ENCODE data around the gene GRK2.

Gene GRK2

DNA sequence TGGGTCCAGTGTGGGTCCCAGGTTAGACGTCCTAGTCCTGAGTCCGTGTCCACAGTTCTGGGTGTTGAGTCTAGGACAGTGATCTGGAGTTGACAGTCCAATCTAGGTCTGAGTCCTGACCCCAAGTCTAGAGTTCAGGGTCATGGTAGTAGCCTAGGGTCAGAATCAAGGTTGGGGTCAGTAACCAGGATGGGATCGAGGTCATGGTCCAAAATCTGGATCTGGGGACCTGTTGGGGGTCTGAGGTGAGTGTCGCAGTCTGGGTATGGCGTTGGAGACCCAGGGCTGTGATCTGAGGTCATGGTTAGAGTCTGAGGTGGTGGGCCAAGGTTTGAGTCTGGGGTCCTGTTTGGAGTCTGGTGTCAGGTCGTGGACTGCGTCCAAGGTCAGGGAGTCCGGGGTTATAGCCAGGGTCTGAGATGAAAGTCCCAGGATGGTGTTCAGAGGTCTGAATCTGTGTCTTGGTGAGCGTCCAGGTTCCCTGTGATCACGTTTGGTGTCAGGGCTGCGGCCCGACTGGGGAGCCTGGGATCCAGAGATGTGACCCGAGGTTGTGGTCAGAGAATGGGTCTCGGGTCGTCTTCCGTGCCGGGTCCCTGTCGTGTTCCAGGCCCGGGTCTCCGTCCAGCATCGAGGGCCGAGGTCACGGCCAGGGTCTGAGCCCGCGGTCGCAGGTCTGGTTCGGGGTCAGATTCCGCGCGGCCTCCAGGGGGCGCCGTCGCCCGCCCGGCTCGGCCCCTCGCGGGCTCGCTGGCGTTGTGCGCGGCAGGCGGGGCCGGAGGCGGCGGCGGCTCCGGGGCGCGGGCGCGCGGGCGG lies 432 bp upstream of the GRK2 start:
- H2BK12ac ChIP-seq (ENCODE audit: low read length), result no peak overlapping the region

DNA sequence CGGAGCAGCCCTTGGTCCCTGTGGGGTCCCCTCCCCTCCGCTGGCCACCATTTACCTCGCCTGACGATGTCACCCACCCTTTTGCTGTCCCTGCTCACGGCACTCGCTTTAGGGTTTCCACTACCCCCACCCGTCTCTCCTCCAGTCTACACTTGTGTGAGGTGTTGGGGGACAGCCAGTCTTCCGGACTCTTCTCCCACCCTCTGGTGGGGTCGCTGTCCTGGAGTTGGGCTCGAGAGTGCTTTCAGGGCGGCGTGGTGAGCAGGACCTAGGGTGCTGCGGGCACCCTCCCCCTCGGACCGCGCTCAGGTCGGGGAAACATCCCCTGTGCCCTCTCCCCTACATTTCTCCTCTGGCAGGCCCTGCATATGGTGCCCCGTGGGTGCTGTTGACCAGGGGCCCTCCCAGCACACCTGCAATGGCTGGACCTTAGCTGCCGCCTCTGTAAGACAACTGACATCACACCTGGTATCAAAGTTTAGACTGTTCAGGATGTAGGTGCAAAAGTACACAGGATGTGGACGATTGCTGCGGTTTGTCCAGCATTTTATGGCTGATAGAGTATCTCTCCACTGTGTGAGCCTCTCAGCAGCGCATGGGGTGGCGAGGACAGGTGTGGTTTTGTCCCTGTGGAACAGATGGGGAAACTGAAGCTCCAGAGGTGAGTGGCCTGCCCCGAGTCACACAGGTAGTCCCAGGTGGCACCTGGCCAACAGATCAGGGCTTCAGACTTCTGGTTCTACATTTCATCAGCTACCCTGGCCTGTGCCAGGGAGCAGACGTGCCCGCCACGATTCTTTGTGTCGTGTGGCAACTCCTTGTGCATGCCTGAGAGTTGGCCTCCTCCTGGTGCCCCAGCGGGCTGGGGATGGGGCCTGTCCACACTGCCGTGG lies 1.2 kb downstream of the GRK2 start:
- Histone ChIP-seq H3K4ac (ENCODE audit: low read length) (no peak overlapping the region), H3K27ac (replicated peaks; ENCODE audit: low read length) (no peak overlapping the region), H3K23ac (ENCODE audit: low read depth, low read length, poor library complexity) (peak overlapping the region; percentile 21)

More for the DNA sequence above, 432 bp upstream of the GRK2 start:
- Histone ChIP-seq H3K79me1 (ENCODE audit: low read depth, low read length) (peaks cover 16% of the 10 kb centered on the region), H2AK5ac (ENCODE audit: low read depth, low read length) (no peak overlapping the region), H3K9me3 (replicated peaks in 1 of 2; ENCODE audit: control insufficient read depth in 2 of 2, insufficient read depth in 1 of 2, low read depth in 1 of 2, low read length in 2 of 2) (no peaks in the 10 kb centered on the region), H3K4me2 (ENCODE audit: insufficient read depth, low read length, poor library complexity, severe bottlenecking) (no peak overlapping the region), H3K27ac (replicated peaks; ENCODE audit: low read length) (no peak overlapping the region), H3K4me1 (ENCODE audit: control insufficient read depth in 2 of 2, insufficient read depth in 1 of 2, low read depth in 1 of 2, low read length in 2 of 2) (peaks cover 24 to 41% of the 10 kb centered on the region in 2 donors), H3K36me3 (replicated peaks in 1 of 2; ENCODE audit: control insufficient read depth in 2 of 2, insufficient read depth in 2 of 2, low read length in 2 of 2) (peaks cover 7 to 22% of the 10 kb centered on the region in 2 donors), H2AFZ (ENCODE audit: low read length) (peak overlapping the region; percentile 85), H2BK5ac (ENCODE audit: low read length) (no peak overlapping the region), H3K23ac (ENCODE audit: low read depth, low read length, poor library complexity) (no peak overlapping the region), H3K4me3 (ENCODE audit: low read length in 2 of 2) (peak overlapping the region in 1 of 2 donors; percentile 73), H4K91ac (ENCODE audit: low read depth, low read length, poor library complexity) (no peak overlapping the region), H2BK120ac (ENCODE audit: low read depth, low read length) (no peak overlapping the region), H3K14ac (ENCODE audit: low read length) (no peak overlapping the region), H2BK15ac (ENCODE audit: low read length) (no peak overlapping the region), H3K9ac (ENCODE audit: low read depth, low read length, poor library complexity) (no peak overlapping the region), H3K18ac (ENCODE audit: low read length) (no peak overlapping the region), H3K27me3 (ENCODE audit: control insufficient read depth in 3 of 3, insufficient read depth in 3 of 3, low read depth in 1 of 3, low read length in 3 of 3) (peaks cover 0 to 20% (median 0%) of the 10 kb centered on the region in 3 experiments), H3K4ac (ENCODE audit: low read length) (no peak overlapping the region), H4K8ac (ENCODE audit: low read depth, low read length) (no peak overlapping the region)
- no CpG with 5 or more reads among the region's 54 CpGs for WGBS, 2 donors (ENCODE audit: extremely low coverage in 2 of 2, insufficient read length in 2 of 2, insufficient replicate concordance in 1 of 2)
- DNase-seq (ENCODE audit: low spot score), result peak; percentile 70

GRCh38 chr11:67268081-67268961 lies 2.0 kb downstream of the GRK2 start:
- H3K4me1 ChIP-seq (ENCODE audit: control insufficient read depth in 2 of 2, insufficient read depth in 1 of 2, low read depth in 1 of 2, low read length in 2 of 2), result peaks cover 24 to 38% of the 10 kb centered on the region in 2 donors
- no peak overlapping the region for H2BK15ac ChIP-seq (ENCODE audit: low read length)
- no peaks in the 10 kb centered on the region for H3K9me3 ChIP-seq (replicated peaks in 1 of 2; ENCODE audit: control insufficient read depth in 2 of 2, insufficient read depth in 1 of 2, low read depth in 1 of 2, low read length in 2 of 2)
- H2BK120ac ChIP-seq (ENCODE audit: low read depth, low read length), result no peak overlapping the region
- H4K8ac ChIP-seq (ENCODE audit: low read depth, low read length), result no peak overlapping the region
- peaks cover 27% of the 10 kb centered on the region for H3K79me1 ChIP-seq (ENCODE audit: low read depth, low read length)
- H2AFZ ChIP-seq (ENCODE audit: low read length), result no peak overlapping the region
- H2BK5ac ChIP-seq (ENCODE audit: low read length), result no peak overlapping the region
- H3K9ac ChIP-seq (ENCODE audit: low read depth, low read length, poor library complexity), result no peak overlapping the region
- no peak overlapping the region for H3K4me2 ChIP-seq (ENCODE audit: insufficient read depth, low read length, poor library complexity, severe bottlenecking)
- H3K27me3 ChIP-seq (ENCODE audit: control insufficient read depth in 3 of 3, insufficient read depth in 3 of 3, low read depth in 1 of 3, low read length in 3 of 3), result peaks cover 0 to 14% (median 0%) of the 10 kb centered on the region in 3 experiments
- no CpG with 5 or more reads among the region's 21 CpGs for WGBS, 2 donors (ENCODE audit: extremely low coverage in 2 of 2, insufficient read length in 2 of 2, insufficient replicate concordance in 1 of 2)
- H3K14ac ChIP-seq (ENCODE audit: low read length), result no peak overlapping the region
- no peak overlapping the region for H3K27ac ChIP-seq (replicated peaks; ENCODE audit: low read length)
- H3K4me3 ChIP-seq (ENCODE audit: low read length in 2 of 2), result peak overlapping the region in 1 of 2 donors; percentile 73
- no peak overlapping the region for H4K91ac ChIP-seq (ENCODE audit: low read depth, low read length, poor library complexity)
- H2AK5ac ChIP-seq (ENCODE audit: low read depth, low read length), result no peak overlapping the region
- H3K36me3 ChIP-seq (replicated peaks in 1 of 2; ENCODE audit: control insufficient read depth in 2 of 2, insufficient read depth in 2 of 2, low read length in 2 of 2), result peaks cover 9 to 37% of the 10 kb centered on the region in 2 donors
- no peak for DNase-seq (ENCODE audit: low spot score)
- H3K4ac ChIP-seq (ENCODE audit: low read length), result no peak overlapping the region
- H3K18ac ChIP-seq (ENCODE audit: low read length), result no peak overlapping the region
- no peak overlapping the region for H3K23ac ChIP-seq (ENCODE audit: low read depth, low read length, poor library complexity)
- H2BK12ac ChIP-seq (ENCODE audit: low read length), result no peak overlapping the region

More for the DNA sequence above, 1.2 kb downstream of the GRK2 start:
- Histone ChIP-seq H3K4me2 (ENCODE audit: insufficient read depth, low read length, poor library complexity, severe bottlenecking) (peak overlapping the region; percentile 74), H3K27me3 (ENCODE audit: control insufficient read depth in 3 of 3, insufficient read depth in 3 of 3, low read depth in 1 of 3, low read length in 3 of 3) (peaks cover 0 to 14% (median 0%) of the 10 kb centered on the region in 3 experiments), H2AFZ (ENCODE audit: low read length) (peak overlapping the region; percentile 83), H2BK120ac (ENCODE audit: low read depth, low read length) (no peak overlapping the region), H3K9me3 (replicated peaks in 1 of 2; ENCODE audit: control insufficient read depth in 2 of 2, insufficient read depth in 1 of 2, low read depth in 1 of 2, low read length in 2 of 2) (no peaks in the 10 kb centered on the region), H2BK12ac (ENCODE audit: low read length) (no peak overlapping the region), H3K4me1 (ENCODE audit: control insufficient read depth in 2 of 2, insufficient read depth in 1 of 2, low read depth in 1 of 2, low read length in 2 of 2) (peaks cover 24 to 43% of the 10 kb centered on the region in 2 donors), H3K9ac (ENCODE audit: low read depth, low read length, poor library complexity) (peak overlapping the region; percentile 52), H4K91ac (ENCODE audit: low read depth, low read length, poor library complexity) (no peak overlapping the region), H3K18ac (ENCODE audit: low read length) (peak overlapping the region; percentile 95), H4K8ac (ENCODE audit: low read depth, low read length) (no peak overlapping the region), H2BK15ac (ENCODE audit: low read length) (no peak overlapping the region), H3K79me1 (ENCODE audit: low read depth, low read length) (peaks cover 22% of the 10 kb centered on the region), H3K14ac (ENCODE audit: low read length) (peak overlapping the region; percentile 25), H3K4me3 (ENCODE audit: low read length in 2 of 2) (peak overlapping the region; percentile 73 to 89), H2AK5ac (ENCODE audit: low read depth, low read length) (peak overlapping the region; percentile 28), H2BK5ac (ENCODE audit: low read length) (no peak overlapping the region), H3K36me3 (replicated peaks in 1 of 2; ENCODE audit: control insufficient read depth in 2 of 2, insufficient read depth in 2 of 2, low read length in 2 of 2) (peaks cover 9 to 30% of the 10 kb centered on the region in 2 donors)
- no peak for DNase-seq (ENCODE audit: low spot score)
- no CpG with 5 or more reads among the region's 30 CpGs for WGBS, 2 donors (ENCODE audit: extremely low coverage in 2 of 2, insufficient read length in 2 of 2, insufficient replicate concordance in 1 of 2)
